SHP77 (cell line): ENCODE data around the gene DDX17.

Experiments
- DNase-seq, 2 experiments: peaks; one replicate each; lab custom pipeline; 2025; lab: John Stamatoyannopoulos, UW

The DDX17 gene

DNA sequence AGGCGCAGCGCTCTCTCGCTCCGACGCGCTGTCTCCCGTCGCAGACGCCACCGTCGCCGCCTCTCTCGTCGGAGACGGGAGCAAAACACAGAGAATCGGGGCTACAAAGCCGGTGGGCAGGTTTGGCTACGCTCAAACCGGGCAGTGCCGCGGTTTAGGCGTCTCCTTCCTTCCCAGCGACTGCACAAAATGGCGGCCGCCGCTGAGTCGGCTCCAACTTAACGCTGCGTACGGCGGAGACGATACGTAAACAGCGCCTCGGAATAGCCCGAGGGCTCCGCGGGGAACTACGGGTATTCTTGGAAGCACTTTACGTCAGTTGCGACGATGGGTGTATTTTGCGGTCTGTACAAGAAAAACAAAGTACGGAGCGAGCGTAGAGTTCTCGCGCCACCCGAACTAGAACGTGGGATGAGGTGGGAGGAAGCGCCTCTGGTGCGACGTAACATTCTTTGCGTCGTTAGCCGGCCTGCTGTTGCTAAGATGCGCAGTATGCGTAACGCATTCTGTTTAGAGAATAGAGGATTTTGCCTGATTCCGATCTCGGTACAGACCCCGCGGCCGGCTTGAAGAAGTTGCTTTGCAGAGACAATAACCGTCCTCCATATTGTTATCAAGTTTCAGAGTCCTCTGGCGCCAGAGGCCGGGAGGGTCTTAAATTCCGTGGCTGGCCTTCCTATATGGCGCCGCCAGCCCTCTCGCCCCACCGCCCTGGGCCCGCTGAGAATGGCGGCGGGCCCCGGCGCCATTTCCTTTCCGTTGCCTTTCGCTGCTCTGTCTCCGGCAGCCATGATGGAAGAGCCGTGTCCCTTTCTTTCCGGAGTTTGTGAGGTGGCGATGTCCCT lies at the start of gene DDX17:
DDX17 (minus strand) TSS at position 194 of the 845 bp plus-strand sequence.
- peak; percentile 95 to 96 for DNase-seq

DNA sequence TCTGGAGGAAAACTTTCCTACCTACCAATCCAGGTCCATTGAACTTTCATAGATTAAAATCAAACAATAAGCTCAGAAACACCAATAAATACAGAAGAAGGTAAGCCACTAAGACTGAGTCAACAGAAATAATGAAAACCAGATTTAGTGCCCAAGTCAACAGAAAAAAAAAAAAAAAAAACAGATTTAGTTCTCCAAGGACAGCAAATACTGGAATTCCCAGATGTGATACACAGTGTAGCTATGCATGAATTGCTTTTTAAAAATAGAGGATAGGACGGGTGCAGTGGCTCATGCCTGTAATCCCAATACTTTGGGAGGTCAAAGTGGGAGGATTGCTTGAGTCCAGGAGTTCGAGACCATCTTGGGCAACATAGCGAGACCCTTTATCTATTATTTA lies 48.2 kb upstream of the DDX17 start:
- DNase-seq: no peak

DNA sequence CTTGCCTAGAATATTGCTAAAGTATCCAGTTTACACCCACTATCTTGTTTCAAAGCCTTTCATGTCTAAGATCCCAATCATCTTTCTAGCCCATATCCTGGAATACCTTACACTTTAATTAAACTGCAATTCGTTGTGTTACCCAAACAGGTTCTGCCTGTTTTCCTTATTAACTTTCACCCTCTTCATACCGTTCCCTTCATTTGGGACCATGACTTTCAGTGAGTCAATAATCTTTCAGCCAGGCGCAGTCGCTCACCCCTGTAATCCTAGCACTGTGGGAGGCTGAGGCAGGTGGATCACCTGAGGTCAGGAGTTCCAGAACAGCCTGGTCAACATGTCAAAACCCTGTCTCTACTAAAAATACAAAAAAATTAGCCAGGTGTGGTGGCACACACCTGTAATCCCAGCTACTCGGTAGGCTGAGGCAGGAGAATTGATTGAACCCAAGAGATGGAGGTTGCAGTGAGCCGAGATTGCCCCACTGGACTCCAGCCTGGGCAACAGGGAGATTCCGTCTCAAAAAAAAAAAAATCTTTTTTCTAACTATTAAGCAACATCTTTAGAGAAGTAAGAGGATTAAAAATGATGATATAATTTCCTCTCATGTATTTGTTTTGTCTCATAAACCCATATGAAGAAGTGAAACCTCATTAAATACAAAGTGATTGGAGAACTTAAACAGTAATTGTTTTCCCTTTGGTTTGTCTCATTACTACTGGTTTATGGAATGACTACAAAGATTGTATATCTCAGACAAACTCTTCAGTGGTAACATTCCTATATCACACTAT lies 43.2 kb upstream of the DDX17 start:
- no peak for DNase-seq

DNA sequence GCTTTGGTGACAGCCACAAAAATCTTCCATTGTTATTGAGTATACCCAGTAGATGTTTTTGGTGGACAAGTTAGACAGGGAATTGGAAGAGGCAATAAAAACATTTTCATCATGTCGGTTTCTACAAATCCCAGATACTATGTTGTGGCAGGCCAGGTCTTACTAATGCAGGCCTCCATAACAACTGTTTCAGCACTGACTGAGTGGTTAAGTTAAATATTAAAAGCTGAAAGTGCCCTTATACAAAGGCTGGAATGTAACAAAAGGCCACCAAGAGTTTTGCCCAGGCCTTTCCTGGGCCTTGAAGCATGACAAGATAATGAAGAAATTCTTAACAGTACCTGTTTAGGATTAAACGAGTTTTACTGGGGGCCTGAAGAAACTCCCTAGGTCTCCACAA lies 34.6 kb upstream of the DDX17 start:
- DNase-seq: no peak

DNA sequence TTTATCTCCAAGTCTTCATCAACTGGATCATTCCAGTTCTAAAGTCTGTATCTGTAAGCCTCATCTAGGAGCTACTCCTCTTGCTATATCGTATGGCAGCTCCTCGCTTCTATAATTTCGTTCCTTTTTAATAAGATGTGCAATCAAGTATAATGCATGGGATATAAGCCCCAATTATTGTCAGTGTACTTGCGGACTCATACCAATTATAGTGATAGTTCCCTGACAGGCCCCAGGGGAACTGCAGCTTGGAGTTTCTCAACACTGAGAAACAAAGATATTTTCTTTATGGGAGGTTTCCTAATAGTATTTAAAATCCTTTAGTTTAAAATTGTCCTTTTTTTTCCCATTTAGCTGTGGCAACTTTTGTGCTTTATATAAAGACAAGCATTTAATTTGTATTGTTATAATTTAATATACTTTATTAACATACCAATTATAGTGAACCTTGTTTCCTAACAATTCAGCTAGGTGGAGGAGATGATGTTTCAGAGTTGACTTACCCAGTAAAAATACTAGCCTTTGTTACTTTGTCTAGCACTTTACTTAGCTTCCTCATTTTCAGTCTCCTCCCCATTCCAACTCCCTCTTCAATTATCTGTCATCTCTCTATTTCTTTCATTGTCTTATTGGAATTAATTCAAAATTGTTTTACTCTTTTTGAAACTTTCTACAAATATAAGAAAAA lies 25.3 kb upstream of the DDX17 start:
- no peak for DNase-seq

DNA sequence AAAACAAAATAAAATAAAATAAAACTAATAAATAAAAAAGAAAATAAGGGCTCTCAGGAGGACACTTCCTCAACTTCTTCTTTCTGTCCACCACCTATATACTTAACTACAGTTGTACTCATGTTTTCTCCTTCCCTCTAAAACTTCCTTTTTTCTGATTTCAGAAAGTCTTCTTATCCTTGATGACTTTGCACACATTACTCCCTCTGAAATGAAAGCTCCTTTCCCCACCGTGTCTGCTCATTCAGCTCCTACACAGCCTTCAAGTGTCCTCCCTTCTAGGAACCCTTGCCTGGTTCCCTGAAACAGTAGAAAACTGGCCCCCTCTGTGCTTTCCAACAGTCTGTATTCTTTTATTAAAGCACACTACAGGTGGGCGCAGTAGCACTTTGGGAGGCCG lies 18.3 kb upstream of the DDX17 start:
- DNase-seq: no peak

DNA sequence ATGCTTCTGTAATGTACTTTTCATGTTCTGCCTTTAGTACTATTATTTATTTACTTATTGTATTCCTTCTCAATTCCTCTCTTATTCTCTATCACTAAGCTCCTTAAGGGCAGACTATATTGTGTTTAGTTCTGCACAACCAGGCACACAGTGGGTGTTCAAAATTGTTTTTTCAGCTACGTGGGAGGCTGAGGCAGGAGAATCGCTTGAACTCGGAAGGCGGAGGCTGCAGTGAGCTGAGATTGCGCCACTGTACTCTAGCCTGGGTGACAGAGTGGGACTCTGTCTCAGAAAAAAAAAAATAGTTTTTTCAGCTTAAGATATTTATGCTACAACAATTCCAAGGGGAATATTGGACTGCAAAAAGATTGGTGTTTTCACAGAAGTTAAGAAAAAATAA lies 17.4 kb upstream of the DDX17 start:
- DNase-seq: no peak

DNA sequence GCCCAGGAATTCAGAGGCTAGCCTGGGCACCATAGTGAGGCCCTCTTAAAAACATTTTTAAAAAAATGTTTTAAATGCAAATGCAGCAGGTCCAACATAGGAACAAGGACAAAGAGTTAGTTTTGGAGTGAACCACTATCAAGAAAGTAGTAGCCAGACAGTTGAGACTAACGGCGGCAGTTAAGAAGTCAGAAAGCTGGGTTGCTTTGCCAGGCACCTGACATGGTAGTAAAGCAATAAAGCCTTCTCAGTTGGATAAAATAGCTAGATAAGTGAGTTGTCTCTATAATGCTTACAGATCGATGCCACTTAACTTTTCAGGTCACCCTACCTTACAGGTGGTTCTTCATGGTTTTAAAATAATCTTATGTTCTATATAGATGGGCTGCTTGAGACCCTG lies 16.9 kb upstream of the DDX17 start:
- DNase-seq: no peak

DNA sequence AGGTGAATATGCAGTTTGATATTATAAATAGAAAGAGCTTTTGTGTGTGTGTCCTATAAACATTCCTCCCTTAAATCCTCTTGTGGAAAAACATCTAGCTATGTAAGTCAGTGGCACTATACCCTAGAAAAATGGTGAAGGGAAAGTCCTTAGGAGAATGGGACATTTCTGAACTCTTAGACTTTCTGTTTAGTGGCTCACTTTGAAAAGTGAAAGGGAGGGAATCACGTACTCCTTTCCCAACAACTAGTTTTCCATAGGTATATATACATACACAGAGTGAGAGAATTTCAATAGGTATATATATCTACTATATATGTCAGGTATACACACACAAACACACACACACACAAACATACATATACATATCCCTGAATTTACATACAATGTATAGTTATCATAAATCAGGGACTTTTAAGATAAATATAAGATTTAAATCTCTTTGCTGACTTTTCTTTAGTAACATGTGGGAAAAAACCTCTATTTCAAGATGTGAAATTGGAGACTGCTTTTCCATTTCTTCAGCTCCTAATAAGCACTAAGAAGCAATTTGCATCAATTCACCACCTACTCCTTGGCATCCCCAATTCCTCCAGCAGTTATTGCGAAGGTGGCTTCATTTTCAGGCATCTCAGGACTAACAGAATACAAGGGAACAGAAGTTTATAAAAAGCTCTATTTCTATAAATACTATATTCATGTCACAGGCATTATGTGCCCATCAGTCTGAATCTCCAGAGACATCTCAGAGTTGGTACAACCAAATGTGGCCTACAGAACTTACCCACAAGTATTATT lies 13.5 kb upstream of the DDX17 start:
- no peak for DNase-seq

DNA sequence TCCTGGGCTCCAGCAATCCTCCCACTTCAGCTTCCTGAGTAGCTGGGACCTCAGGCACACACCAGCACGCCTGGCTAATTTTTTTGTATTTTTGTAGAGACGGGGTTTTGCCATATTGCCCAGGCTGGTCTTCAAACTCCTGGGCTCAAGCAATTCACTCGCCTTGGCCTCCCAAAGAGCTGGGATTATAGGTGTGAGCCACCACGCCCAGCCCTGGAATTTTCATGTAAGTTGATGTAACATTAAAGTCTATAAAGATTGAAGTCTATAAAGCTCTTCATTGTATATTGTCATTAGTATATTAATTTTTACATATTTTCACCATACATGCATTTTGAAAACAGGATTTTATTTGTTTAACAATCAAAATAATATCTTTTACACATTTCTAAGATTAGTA lies 12.5 kb upstream of the DDX17 start:
- no peak for DNase-seq

DNA sequence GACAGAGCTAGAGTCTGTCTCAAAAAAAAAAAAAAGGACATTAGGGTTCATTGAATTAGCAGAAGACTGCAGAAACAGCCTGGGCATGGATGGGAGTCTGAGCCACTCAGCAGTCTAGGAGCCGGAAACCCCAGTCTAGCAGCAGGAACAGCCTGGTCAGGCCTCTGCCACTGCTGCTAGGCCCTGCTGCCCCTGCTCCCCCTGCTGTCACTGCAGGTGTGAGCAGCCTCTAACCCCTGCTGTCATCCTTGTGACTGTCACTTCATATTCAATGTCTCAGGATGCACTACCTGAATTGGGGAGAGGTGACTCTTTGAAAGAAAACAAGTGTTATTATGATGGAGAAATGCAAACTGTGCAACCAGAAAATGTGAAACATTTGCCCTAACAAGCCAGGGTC lies 7.0 kb upstream of the DDX17 start:
- peak; percentile 17 to 37 for DNase-seq

DNA sequence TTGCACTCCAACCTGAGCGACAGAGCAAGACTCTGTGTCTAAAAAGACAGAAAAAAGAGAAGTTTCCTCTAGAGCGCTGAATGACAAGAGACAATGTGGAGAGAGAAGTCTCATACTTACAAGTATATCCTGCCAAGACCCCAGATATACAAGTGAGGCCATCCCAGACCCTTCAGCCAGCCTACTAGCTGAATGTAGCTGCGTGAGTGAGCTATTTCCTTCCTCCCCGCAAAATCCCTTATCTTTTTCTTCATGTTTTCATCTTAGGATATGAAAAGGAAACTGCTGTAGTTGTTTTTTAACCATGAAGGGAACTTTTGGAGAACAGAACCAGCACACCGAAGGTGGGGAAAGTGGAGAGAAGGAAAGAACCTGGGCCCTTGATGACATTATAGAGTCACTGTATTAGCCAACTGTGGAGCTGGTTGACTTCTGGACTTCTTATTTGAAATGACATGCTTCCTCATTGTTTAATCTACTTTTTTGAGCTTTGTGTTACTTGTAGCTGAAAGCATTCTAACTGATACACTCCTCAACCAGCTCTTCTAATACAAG lies 4.4 kb upstream of the DDX17 start:
- DNase-seq: no peak

DNA sequence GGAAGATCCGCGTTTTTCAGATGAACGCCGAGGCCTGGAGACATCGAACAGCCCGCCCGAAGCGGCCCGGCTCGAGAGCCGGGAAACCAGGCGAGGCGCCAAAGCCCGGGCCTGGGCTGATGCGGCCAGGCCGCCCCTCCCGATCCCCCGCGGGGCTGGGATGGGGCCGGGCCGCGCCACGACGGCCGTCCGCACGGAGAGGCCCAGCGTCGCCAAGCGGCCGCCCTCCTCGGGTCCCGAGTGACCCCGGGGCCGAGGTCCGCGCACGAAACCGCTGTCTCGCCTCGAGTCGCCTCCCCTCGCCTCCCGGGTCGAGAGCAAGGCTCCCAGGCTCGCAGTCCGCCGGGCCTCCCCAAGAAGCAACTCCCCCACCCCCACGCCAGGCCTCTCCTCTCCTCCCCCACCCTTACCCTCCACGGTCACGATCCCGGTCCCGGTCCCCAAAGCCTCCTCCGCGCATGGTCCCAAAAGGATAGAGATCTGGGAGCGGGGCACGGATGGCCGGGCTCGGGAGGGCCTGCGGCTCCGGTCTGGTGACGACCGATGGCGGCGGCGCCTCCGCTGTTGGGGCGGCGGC lies 482 bp downstream of the DDX17 start:
- DNase-seq: no peak

DNA sequence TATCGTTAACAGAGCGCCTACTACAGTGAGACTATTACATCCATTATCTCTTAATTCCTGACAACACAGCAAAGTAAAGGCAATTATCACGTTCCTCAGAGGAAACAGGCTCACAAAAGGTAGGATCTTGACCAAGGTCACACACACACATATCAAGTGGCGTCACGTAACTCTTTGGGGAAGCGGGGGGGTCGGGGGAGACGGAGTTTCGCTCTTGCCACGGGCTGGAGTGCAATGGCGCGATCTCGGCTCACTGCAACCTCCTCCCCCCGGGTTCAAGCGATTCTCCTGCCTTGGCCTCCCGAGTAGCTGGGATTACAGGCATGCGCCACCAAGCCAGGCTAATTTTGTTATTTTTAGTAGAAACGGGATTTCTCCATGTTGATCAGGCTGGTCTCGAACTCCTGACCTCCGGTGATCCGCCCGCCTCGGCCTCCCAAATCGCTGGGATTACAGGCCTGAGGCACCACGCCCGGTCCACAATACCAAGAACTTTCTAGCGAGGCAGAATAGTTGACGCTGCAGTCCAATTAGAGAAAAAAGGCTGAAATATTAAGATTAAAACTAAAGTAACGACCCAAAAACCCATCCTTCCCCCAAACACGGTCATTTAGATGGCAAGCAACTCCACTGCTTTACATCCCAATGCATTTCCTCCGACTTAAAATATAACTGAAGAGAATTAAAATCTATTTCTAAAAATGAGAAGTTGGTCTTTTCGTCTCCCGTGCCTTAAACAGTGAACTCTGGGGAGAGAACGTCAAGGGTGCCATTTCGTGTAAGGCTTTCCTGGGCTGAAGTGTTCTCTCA lies 1.2 kb downstream of the DDX17 start:
- DNase-seq: no peak

DNA sequence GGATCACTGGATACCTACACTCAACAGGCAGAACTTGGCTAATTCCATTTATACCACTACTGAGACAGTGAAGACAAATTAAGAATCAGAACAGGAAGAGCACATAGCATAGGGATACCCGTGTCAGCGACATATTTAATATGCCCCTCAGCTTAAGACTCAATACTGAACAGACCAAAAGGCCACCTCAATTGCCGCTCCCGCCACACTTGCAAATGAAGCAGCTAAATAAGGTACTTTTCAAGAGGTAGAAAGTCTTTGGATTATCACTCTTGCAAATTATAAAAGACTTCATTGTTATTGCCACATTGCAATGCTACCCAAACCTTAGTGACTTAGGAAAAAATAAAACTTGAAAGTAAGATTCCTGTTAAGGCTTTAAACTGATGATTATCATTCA lies 3.1 kb downstream of the DDX17 start:
- DNase-seq: no peak

DNA sequence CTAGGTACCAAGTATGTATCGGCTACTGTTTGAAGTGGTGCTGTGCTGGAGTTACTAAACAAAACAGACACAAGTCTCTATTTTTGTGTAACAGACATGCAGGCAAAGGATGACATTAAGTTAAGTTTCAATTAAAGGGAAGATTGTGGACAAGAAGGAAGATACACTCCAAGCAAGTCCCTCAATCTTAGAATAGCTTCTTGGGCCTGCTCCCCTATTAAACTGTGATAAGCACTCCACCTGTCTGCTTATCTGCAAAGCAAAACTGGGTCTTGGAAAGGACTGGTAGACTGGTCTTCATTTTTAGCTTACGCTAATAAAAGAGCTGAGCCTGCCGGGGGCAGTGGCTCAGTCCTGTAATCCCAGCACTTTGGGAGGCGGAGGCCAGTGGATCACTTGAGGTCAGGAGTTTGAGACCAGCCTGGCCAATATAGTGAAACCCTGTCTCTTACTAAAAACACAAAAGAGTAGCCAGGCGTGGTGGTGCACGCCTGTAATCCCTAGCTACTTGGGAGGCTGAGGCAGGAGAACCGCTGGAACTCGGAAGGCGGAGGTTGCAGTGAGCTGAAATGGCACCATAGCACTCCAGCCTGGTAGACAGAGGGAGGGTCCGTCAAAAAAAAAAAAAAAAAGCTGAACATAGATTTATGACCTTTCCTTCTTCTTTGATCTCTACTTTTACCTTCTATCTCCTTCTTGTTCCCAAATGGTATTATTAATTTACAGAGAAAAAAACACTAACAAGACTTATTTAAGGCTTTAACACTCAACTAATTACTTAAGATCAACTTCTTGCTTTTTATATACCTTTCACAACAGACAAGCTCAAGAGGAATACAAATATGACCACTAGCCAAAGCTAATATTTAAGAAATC lies 4.1 kb downstream of the DDX17 start:
- DNase-seq: no peak

DNA sequence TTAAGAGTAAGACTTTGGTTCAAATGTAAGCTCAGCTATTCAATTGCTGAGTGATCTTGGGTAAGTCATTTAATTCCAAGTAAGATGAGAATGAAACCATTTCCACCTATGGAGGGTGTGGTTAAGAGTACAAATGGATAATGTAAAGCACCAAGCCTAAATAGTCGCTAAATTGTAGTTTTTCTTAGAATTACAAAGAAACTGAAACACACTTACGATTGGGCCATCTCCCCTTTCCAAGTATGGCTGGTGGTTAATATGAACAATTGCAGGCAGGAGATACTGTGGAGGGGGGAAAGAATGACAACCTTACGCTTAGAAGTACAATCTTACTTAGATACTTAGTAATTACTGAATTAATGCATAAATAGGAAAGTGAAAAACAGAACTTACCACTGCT lies 8.2 kb downstream of the DDX17 start:
- DNase-seq: no peak

DNA sequence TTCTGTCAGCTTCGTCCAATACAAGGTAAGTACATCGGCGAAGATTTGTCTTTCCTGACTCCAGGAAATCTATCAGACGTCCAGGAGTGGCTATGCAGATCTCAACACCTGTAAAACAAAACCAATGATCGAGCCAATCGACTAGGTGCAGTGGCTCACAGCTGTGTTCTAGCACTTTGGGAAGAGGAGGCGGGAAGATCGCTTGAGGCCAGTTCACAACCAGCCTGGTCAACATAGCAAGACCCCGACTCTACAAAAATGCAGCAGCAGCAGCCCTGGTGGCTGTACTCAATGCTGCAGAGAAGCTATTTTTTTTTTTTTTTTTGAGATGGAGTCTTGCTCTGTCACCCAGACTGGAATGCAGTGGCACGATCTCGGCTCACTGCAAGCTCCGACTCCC lies 11.2 kb downstream of the DDX17 start:
- DNase-seq: no peak

DNA sequence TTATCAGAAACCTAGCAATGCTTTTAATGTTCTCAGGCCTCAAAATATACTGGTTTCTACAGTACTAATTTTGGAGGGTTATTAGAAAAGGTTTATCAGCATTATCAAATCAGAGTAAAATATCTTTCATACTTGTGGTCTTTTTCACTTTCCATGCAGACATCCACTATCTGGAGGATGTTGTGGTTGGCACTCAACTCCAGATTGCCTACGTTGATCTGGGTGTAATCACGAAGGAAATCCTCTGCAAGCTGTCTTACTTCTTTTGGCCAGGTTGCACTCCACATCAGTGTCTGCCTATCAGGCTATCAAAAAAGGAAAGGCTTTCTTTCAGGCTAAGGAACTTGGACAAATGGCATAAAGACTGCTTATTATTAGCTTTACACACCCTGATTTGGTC lies 11.6 kb downstream of the DDX17 start:
- DNase-seq: no peak
